Stomach (tissue), 4 donors: ENCODE measurements around the gene RXRG.

Source experiments
- CTCF ChIP-seq, 7 experiments: fragments of 450-650 bp in 4 of 7; fragments of 200-600 bp in 3 of 7; sonication (generic) in 3 of 7; IDR thresholded peaks; one replicate each; pipeline ENCODE4 v1.5.1; 2016 to 2019; ENCODE audit warnings: antibody characterized with exemption in 7 of 7, control low read depth in 2 of 7, mild to moderate bottlenecking in 1 of 7
- POLR2A ChIP-seq, 4 donors: fragments of 450-650 bp; IDR thresholded peaks; one replicate each; pipeline ENCODE4 v1.6.1; 2016; ENCODE audit warnings: antibody characterized with exemption in 4 of 4, control low read depth in 2 of 4, mild to moderate bottlenecking in 1 of 4, moderate library complexity in 1 of 4

DNA sequence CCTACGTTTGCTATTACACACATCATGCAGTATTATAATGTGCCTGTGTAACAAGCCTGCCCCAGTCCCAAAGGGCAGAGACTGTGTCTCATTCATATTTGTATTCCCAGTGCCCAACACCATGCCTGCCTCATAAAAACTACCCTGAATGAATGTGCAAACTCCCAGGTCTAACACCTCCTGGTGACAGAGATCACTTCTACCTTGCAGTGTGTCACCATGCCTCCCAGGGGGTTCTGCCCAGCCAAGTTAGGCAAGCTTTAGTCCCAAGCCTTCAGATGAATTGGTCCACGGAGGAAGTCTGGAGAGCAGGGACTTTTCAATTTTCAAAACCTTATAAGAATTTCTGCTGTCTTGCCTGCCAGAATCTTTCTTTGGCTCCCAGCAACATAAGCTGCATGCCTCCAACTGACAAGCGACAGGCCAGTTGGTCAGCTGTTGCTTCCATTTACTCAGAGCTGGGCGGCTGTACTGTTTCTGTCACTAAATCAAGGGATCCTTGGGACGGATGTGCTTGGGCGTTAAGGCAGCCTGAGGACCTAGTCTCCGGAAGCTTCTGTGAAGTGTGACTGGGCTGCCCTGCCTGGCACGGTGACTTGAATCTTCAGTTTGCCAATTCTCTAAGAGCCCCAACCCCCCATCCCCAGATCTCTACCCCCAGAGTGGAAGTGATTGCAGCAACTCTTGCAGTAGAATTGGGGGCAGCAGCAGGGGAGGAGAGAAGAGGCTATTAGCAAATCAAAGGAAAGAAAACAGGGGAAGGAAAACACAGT lies 1.2 kb downstream of the RXRG start:
- TF ChIP-seq POLR2A (IDR thresholded peaks at IDR 0.05) (no peak), CTCF (IDR thresholded peaks at IDR 0.05) (no peak)
